ENCODE measurements around the gene RPL14.

DNA sequence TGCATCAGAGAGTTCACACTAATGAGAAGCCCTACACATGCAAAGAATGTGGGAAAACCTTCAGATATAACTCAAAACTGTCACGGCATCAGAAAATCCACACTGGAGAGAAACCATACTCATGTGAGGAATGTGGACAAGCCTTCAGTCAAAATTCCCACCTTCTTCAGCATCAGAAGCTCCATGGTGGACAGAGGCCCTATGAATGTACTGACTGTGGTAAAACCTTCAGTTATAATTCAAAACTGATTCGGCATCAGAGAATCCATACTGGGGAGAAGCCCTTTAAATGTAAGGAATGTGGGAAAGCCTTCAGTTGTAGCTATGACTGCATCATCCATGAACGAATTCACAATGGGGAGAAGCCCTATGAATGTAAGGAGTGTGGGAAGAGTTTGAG lies 30.0 kb downstream of the RPL14 start:
- TF ChIP-seq CTCF (IDR thresholded peaks at IDR 0.05; ENCODE audit: insufficient read depth, low read length, poor library complexity, severe bottlenecking) (no peak), EZH2phosphoT487 (conservative IDR thresholded peaks at IDR 0.05; ENCODE audit: low read length) (no peak)
